ENCODE measurements around the gene ANAPC10.

Gene ANAPC10

DNA sequence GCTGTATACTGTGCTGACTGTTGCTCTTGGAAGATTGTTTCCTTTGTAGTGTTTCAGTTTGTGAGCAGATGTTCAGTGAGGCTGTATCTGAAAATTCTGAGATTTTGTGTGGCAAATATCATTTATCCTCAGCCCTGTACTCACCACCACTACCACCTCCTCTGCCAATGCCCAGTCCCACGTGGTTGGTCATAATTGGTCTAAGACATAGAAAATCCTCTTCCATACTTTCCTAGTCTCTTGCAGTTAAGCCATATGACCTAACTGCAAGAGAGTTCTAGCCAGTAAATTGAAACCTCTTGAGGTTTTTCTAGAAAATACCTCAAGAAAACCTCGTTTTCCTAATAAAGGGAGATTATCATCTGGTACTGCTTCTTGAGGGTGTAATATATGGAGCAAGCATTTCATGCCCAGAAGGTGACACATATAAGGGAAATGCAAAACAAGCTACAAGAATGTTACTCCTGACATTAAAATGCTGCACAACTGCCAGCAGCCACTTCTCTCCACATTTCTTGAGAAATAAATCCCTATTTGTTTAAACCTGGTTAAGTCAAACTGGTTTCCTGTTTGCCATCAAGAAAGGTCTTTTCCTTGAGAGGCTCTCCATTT, 32.9 kb upstream of the ANAPC10 start:
- H3K9ac ChIP-seq (ENCODE audit: low read length): peak overlapping the region; percentile 52
- no peak overlapping the region for H3K14ac ChIP-seq (ENCODE audit: low read length in 2 of 2)
- H3K36me3 ChIP-seq (ENCODE audit: control insufficient read depth in 1 of 2, insufficient read depth in 2 of 2, low read depth in 1 of 2, low read length in 2 of 2): peaks cover 7 to 62% of the 10 kb centered on the region in 2 experiments
- peak overlapping the region; percentile 56 for H2AK5ac ChIP-seq (ENCODE audit: low read length, severe bottlenecking)
- H3K9me3 ChIP-seq (ENCODE audit: control insufficient read depth, low read length): no peaks in the 10 kb centered on the region
- H3K23ac ChIP-seq (ENCODE audit: low read length in 2 of 2): no peak overlapping the region
- peak overlapping the region in 1 of 2 experiments; percentile 25 for H3K4me3 ChIP-seq (ENCODE audit: insufficient read depth in 1 of 2, low read depth in 1 of 2, low read length in 2 of 2)
- 87% methylated on average over 1 of the region's 2 CpGs for WGBS
- H3K4me1 ChIP-seq (ENCODE audit: control insufficient read depth, insufficient read depth, low read depth, low read length): no peaks in the 10 kb centered on the region
- no peak overlapping the region for H3K18ac ChIP-seq (ENCODE audit: low read depth in 1 of 2, low read length in 2 of 2)
- H3K27me3 ChIP-seq (ENCODE audit: control insufficient read depth in 1 of 2, insufficient read depth in 1 of 2, low read length in 2 of 2): no peaks in the 10 kb centered on the region
- H2BK5ac ChIP-seq (ENCODE audit: low read depth, low read length, poor library complexity, severe bottlenecking): no peak overlapping the region
- H2BK15ac ChIP-seq (ENCODE audit: low read depth, poor library complexity, severe bottlenecking): no peak overlapping the region
- H3K4me2 ChIP-seq (ENCODE audit: low read length, poor library complexity, severe bottlenecking): no peak overlapping the region
- H2BK120ac ChIP-seq (ENCODE audit: low read depth, low read length): no peak overlapping the region
- no peak overlapping the region for H2BK12ac ChIP-seq (ENCODE audit: low read length in 2 of 2)
- peaks cover 3% of the 10 kb centered on the region for H3K79me1 ChIP-seq (replicated peaks; ENCODE audit: low read length, poor library complexity, severe bottlenecking)
- peak overlapping the region; percentile 60 for H3K27ac ChIP-seq (ENCODE audit: low read length, poor library complexity, severe bottlenecking)
- peak overlapping the region in 1 of 2 experiments; percentile 16 for H3K4ac ChIP-seq (ENCODE audit: low read depth in 1 of 2, low read length in 2 of 2)
- H4K91ac ChIP-seq (ENCODE audit: low read length): no peak overlapping the region
- no peak overlapping the region for H2AFZ ChIP-seq (ENCODE audit: low read depth, low read length)
- no peak overlapping the region for H4K8ac ChIP-seq (ENCODE audit: low read length)
- peak; percentile 64 for DNase-seq

DNA sequence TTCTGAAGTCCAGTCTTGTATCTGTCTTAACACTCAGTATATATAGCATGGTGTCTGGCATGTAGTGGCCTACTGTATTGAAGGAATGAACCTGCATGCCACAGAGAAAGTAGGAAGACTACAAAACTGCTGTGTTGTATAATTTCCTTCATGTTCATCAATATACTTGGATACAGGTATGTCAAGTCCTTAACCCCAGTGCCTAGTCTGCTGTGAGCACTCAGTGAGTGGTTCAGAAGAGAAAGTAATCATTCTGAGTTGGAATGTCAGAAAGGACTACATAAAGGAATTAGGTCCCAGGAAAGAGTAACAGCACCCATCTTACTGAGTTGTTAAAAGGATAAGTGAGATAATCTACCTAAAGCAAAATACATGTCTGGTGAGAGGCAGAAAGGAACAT, 32.1 kb upstream of the ANAPC10 start:
- no peak overlapping the region for H2BK5ac ChIP-seq (ENCODE audit: low read depth, low read length, poor library complexity, severe bottlenecking)
- H3K4me2 ChIP-seq (ENCODE audit: low read length, poor library complexity, severe bottlenecking): no peak overlapping the region
- peak overlapping the region; percentile 60 for H3K27ac ChIP-seq (ENCODE audit: low read length, poor library complexity, severe bottlenecking)
- H3K27me3 ChIP-seq (ENCODE audit: control insufficient read depth in 1 of 2, insufficient read depth in 1 of 2, low read length in 2 of 2): no peaks in the 10 kb centered on the region
- H2BK15ac ChIP-seq (ENCODE audit: low read depth, poor library complexity, severe bottlenecking): no peak overlapping the region
- H3K18ac ChIP-seq (ENCODE audit: low read depth in 1 of 2, low read length in 2 of 2): no peak overlapping the region
- H2BK120ac ChIP-seq (ENCODE audit: low read depth, low read length): no peak overlapping the region
- H3K14ac ChIP-seq (ENCODE audit: low read length in 2 of 2): no peak overlapping the region
- H3K9ac ChIP-seq (ENCODE audit: low read length): peak overlapping the region; percentile 18
- peaks cover 3% of the 10 kb centered on the region for H3K79me1 ChIP-seq (replicated peaks; ENCODE audit: low read length, poor library complexity, severe bottlenecking)
- no peak overlapping the region for H2AFZ ChIP-seq (ENCODE audit: low read depth, low read length)
- H2BK12ac ChIP-seq (ENCODE audit: low read length in 2 of 2): no peak overlapping the region
- H3K4me1 ChIP-seq (ENCODE audit: control insufficient read depth, insufficient read depth, low read depth, low read length): no peaks in the 10 kb centered on the region
- no peak overlapping the region for H4K8ac ChIP-seq (ENCODE audit: low read length)
- no peak overlapping the region for H3K23ac ChIP-seq (ENCODE audit: low read length in 2 of 2)
- no peak overlapping the region for H4K91ac ChIP-seq (ENCODE audit: low read length)
- no peak overlapping the region for H2AK5ac ChIP-seq (ENCODE audit: low read length, severe bottlenecking)
- DNase-seq: no peak
- H3K36me3 ChIP-seq (ENCODE audit: control insufficient read depth in 1 of 2, insufficient read depth in 2 of 2, low read depth in 1 of 2, low read length in 2 of 2): peaks cover 11 to 65% of the 10 kb centered on the region in 2 experiments
- H3K4ac ChIP-seq (ENCODE audit: low read depth in 1 of 2, low read length in 2 of 2): no peak overlapping the region
- no peaks in the 10 kb centered on the region for H3K9me3 ChIP-seq (ENCODE audit: control insufficient read depth, low read length)
- peak overlapping the region in 1 of 2 experiments; percentile 25 for H3K4me3 ChIP-seq (ENCODE audit: insufficient read depth in 1 of 2, low read depth in 1 of 2, low read length in 2 of 2)

DNA sequence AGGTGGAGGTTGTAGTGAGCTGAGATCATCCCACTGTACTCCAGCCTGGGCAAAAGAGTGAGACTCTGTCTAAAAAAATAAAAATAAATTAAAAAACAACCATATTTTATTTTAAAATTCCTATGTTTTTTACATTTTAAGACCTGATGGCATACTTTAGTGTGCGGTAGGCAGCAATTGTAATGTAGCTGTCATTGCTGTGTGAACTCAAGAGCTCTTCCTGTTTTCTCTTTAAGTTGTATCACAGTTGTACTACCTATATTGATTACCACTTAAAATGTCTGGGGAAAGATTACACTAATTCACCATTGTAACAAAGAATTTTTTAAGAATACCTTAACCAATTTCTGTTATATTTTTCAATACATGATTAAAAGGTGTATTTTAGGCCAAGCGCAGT, 27.4 kb upstream of the ANAPC10 start:
- no peak overlapping the region for H3K9ac ChIP-seq (ENCODE audit: low read length)
- no peak overlapping the region for H2AK5ac ChIP-seq (ENCODE audit: low read length, severe bottlenecking)
- H3K9me3 ChIP-seq (ENCODE audit: control insufficient read depth, low read length): no peaks in the 10 kb centered on the region
- no peak overlapping the region for H3K27ac ChIP-seq (ENCODE audit: low read length, poor library complexity, severe bottlenecking)
- H4K8ac ChIP-seq (ENCODE audit: low read length): no peak overlapping the region
- no peak overlapping the region for H2BK12ac ChIP-seq (ENCODE audit: low read length in 2 of 2)
- no peak overlapping the region for H4K91ac ChIP-seq (ENCODE audit: low read length)
- H3K4me3 ChIP-seq (ENCODE audit: insufficient read depth in 1 of 2, low read depth in 1 of 2, low read length in 2 of 2): no peak overlapping the region
- no peak overlapping the region for H2BK5ac ChIP-seq (ENCODE audit: low read depth, low read length, poor library complexity, severe bottlenecking)
- H3K4ac ChIP-seq (ENCODE audit: low read depth in 1 of 2, low read length in 2 of 2): no peak overlapping the region
- no peaks in the 10 kb centered on the region for H3K27me3 ChIP-seq (ENCODE audit: control insufficient read depth in 1 of 2, insufficient read depth in 1 of 2, low read length in 2 of 2)
- no peaks in the 10 kb centered on the region for H3K4me1 ChIP-seq (ENCODE audit: control insufficient read depth, insufficient read depth, low read depth, low read length)
- peaks cover 6% of the 10 kb centered on the region for H3K79me1 ChIP-seq (replicated peaks; ENCODE audit: low read length, poor library complexity, severe bottlenecking)
- no peak overlapping the region for H3K4me2 ChIP-seq (ENCODE audit: low read length, poor library complexity, severe bottlenecking)
- H3K36me3 ChIP-seq (ENCODE audit: control insufficient read depth in 1 of 2, insufficient read depth in 2 of 2, low read depth in 1 of 2, low read length in 2 of 2): peaks cover 19 to 92% of the 10 kb centered on the region in 2 experiments
- DNase-seq: no peak
- no peak overlapping the region for H2BK120ac ChIP-seq (ENCODE audit: low read depth, low read length)
- H3K23ac ChIP-seq (ENCODE audit: low read length in 2 of 2): no peak overlapping the region
- H3K18ac ChIP-seq (ENCODE audit: low read depth in 1 of 2, low read length in 2 of 2): no peak overlapping the region
- no peak overlapping the region for H3K14ac ChIP-seq (ENCODE audit: low read length in 2 of 2)
- H2AFZ ChIP-seq (ENCODE audit: low read depth, low read length): no peak overlapping the region
- WGBS: 100% methylated on average over 1 of the region's 2 CpGs
- no peak overlapping the region for H2BK15ac ChIP-seq (ENCODE audit: low read depth, poor library complexity, severe bottlenecking)

GRCh38 chr4:145108128-145108527, 10.1 kb upstream of the ANAPC10 start:
- Histone ChIP-seq H3K14ac (ENCODE audit: low read length in 2 of 2) (no peak overlapping the region), H2BK5ac (ENCODE audit: low read depth, low read length, poor library complexity, severe bottlenecking) (no peak overlapping the region), H3K27me3 (ENCODE audit: control insufficient read depth in 1 of 2, insufficient read depth in 1 of 2, low read length in 2 of 2) (no peaks in the 10 kb centered on the region), H2BK12ac (ENCODE audit: low read length in 2 of 2) (no peak overlapping the region), H3K23ac (ENCODE audit: low read length in 2 of 2) (no peak overlapping the region), H4K91ac (ENCODE audit: low read length) (no peak overlapping the region), H2AFZ (ENCODE audit: low read depth, low read length) (no peak overlapping the region), H3K9me3 (ENCODE audit: control insufficient read depth, low read length) (no peaks in the 10 kb centered on the region), H3K36me3 (ENCODE audit: control insufficient read depth in 1 of 2, insufficient read depth in 2 of 2, low read depth in 1 of 2, low read length in 2 of 2) (peaks cover 7 to 88% of the 10 kb centered on the region in 2 experiments), H4K8ac (ENCODE audit: low read length) (no peak overlapping the region), H3K4me2 (ENCODE audit: low read length, poor library complexity, severe bottlenecking) (no peak overlapping the region), H2AK5ac (ENCODE audit: low read length, severe bottlenecking) (no peak overlapping the region), H3K9ac (ENCODE audit: low read length) (no peak overlapping the region), H3K4ac (ENCODE audit: low read depth in 1 of 2, low read length in 2 of 2) (no peak overlapping the region), H3K4me1 (ENCODE audit: control insufficient read depth, insufficient read depth, low read depth, low read length) (no peaks in the 10 kb centered on the region), H2BK15ac (ENCODE audit: low read depth, poor library complexity, severe bottlenecking) (no peak overlapping the region), H2BK120ac (ENCODE audit: low read depth, low read length) (no peak overlapping the region), H3K27ac (ENCODE audit: low read length, poor library complexity, severe bottlenecking) (no peak overlapping the region), H3K18ac (ENCODE audit: low read depth in 1 of 2, low read length in 2 of 2) (no peak overlapping the region), H3K4me3 (ENCODE audit: insufficient read depth in 1 of 2, low read depth in 1 of 2, low read length in 2 of 2) (no peak overlapping the region), H3K79me1 (replicated peaks; ENCODE audit: low read length, poor library complexity, severe bottlenecking) (peaks cover 3% of the 10 kb centered on the region)
- no peak for DNase-seq

Data from mesenchymal stem cell (in vitro differentiated cells and primary cell).